GM21390 (cell line): ENCODE results near the gene COMMD3.
"Not testable (repeated sequence)": the region's sequence is repeated elsewhere in the genome, so short reads cannot be mapped to it uniquely, and the experiment has no call there.

Source experiments
- ATAC-seq: cut with Tn5 transposase; IDR thresholded peaks from one replicate; pipeline ENCODE4 v1.9.1; 2021; ENCODE audit not compliant: unreplicated experiment

Gene COMMD3

DNA sequence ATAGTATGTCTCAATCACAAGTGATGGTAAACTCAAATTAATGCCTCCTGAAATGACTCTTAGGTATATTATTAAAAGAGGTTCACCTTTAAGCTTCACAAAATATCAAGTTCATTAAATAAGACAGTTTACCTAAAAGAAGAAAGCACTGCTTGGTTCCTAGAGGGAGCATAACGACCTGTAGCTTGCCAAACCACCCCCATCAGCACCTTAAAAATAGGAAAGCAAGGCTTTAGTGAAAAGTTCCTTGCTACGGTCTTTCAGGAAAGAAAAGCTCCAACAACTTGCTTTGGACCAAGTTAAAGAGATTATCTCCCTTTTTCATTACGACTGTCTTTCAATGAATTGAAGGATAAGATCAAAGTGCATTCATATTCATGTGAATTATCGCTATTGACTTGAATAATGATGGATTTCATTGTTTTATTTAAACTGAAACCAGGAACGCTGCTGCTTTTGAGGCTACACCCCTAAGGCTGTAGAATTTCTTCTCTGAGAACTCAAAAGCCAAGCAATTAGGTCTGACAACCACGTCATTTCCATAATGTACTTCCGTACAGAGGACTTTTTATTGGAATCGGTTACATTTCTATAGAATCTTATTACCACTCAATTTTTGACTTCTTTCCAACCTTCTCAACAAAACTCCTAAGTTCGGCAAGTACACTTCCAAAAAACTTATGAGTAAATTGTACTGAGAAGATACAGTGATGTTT is 22.2 kb downstream of the COMMD3 start:
- no peak for ATAC-seq

DNA sequence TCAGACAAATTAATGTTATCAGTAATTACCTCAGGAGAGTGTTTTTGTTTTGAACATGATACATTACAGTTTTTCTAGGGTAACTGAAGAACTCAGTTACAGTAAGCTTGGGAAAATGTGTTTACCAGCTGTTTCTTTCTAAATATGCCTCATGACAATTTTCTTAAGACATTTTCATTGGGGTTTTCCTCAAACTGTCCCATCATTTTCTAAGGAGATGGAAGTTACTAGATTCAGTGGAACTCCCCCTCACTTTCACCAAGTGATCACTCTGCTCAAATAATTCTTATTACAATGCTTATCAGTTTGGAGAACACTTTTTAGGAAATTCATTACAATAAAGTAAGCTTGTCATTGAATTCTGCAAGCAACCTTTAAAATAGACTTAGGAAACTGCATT is 22.7 kb downstream of the COMMD3 start:
- no peak for ATAC-seq

DNA sequence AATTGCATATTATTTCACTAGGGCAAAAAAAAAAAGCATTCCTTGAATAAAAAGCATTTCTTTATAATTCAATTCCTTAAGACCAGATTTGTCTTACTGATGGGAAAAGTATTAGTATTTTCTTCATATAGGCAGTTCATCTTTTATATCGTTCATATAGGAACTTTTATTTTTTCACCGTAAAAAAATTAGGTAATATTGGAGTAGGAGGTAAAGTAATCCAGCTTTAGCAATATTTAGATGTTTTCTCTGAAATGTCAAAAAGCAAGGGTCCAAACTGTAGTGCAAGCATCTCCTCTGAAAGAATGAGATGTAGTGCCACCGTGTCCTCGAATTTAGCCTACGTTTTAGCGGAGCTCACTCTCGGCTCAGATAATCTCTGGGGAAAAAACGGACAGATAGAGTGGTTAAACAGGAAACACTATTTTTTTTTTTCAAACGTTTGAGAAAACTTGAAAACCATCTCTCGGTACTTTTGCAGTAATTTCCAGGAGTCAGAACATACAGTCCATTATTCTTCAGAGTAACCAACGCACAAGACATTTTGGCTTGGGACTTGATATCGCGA is 23.7 kb downstream of the COMMD3 start:
- ATAC-seq = no peak

DNA sequence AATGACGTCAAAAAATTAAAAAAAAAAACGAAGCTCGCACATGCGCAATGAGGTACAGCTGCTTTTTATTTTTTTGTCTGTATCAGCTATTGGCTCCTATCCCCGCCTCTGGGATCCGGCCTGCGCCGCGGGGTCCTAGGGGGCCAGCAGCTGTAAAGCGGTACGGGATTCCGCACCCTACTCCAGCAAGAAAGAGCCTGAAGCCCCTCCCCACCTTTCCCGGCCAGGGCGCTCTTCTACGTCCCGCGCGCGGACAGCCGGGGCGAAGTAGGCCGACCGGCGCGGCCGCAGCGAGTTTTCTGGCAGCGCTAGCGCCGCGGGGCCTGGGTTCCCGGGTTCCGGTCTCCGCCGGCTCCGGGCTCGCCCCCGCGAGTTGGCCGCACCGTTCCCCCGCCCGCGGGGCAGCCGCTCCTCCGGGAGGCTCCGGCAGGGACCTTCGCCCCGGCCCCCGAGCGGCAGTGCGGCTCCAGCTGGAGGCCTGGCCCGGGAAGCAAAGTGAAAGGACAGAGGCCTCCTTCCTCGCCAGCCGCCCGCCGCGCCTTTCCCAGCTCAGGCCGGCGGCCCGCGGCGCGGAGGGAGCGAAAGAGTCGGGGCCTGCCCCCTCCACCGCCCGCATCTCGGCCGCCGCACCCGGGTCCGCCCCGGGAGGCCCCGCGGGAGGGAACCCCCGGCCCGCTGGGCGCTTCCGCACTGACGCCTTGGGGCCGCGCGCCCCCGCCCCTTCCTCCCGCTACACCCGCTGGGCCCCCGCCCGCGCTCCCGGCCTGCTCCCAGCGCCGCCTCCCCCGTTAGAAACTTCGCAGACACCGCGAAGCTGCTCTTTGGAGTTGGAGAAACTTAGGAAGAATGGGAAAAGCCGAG is 24.4 kb downstream of the COMMD3 start:
- ATAC-seq = peak; percentile 49

DNA sequence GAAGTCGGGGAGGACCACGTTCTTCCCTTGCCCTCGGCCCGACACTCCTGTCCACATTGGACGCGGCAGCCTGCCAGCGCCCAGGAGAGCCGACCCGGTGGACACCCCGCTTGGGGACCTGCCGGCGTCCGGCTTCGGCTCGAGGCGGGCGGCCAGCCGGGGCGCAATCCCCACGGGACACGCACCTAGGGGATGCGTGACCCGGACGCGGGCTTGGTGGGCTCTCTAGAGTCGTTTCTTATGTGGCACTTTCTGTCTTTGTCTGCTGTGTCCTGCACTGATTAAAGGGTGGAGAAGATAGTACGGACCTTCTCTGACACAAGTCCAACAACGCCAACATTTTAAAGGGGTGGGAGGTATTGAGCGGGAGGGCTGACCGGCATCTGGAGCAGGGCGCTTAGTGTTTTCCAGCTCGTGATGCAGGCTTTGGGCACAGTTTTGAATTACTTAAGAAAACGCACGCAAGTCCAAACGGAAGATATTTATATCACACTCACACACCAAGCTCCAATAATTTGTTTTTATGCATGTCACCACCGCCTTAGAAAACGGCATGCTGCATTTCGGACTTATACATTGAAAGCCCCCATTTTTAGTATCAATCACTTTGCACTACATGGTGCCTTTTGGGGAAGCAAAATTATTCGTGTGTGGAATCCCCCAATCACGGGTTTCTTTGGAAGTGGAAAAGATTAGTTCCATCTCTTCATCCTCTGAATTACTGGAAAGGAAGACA is 25.2 kb downstream of the COMMD3 start:
- ATAC-seq = peak; percentile 14

DNA sequence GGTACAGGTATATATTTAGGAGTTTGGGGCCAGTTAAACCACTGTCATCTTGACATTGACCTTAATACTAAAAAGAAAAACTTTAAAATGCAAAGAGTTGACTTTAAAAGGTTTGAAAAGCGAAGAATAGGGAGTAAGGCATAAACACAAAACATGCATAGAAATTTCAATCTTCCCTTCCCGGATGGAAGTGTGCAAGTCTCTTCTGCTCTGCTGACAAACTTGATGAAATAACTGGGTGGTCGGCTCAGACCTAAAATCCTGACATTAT is 25.7 kb downstream of the COMMD3 start:
- no peak for ATAC-seq

DNA sequence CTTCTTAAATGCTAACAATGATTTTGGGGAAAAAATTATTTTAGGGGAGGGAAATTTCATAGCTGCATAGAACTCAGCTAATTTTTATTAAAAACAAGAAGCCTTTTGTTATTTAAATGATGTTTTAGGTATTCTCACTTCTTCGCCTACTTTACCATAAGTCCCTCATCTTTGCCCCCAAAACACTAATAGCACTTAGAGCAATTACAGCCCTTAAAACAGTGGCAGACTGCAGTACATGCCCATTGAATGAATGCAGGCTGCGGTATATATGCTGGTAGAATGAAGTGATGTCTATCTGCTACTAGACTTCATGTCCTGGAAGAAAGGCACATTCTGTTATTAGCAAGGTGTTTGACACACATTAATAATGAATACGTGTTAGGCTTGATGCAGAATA is 26.2 kb downstream of the COMMD3 start:
- ATAC-seq = no peak

DNA sequence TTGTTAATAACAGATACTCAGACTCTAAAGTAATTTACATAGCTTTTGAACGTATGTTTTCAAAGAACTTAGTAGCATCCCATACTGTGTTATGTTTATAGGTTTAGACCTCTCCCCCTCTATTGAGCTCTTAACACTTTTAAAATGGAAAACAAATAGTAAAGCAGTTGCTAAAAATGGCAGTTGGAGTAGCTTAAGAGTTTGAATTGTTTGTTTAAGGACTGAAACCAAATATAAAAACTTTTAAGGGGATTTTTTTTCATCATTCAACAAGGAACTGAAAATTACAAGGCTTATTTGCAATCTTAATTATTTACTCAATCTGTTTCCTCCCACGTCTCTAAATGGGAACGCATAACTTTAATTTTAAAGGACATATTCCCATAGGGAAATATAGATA is 27.5 kb downstream of the COMMD3 start:
- ATAC-seq = no peak

DNA sequence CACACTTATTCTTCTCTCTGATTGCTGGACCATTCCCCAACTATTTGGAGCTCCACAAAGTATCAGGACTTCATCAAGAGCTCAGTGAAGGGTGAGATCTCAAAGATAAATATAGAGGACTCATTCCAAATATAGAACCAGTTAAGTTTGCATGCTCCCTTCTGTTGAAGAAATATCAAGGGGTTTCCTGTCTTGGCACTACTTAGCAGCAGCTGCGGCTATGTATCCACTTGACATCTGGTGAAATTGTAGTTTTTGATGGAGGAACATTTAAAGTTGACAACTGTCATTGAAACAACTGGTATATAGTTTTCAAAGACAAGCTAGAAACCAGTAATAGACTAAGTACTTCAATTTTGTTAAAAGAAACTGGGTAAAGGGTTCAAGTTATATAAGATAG is 28.1 kb downstream of the COMMD3 start:
- ATAC-seq = no peak

DNA sequence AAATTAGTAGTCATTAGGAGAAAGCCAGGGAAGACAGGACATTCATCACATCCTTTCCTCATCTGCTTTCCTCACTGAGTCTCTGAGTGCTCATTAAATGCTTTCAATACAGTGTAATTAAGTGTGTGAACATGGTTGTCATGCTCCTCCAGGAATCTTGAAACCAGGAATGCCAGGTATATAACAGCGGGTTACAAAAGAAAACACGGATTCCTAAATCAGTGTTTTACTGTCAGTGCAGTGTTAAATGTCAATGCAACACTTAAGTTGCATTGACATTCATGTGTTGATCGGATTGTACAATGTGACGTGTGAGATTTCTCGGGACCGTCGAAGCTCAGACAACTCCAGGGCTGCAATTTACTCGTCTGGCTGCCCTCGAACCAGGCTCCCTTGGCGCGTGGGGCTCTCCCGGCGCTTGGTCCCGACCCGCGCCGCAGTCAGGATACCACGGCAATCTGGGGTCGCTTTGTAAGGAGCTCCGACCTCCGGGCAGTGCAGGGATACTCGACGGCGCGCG is 28.7 kb downstream of the COMMD3 start:
- no peak for ATAC-seq

DNA sequence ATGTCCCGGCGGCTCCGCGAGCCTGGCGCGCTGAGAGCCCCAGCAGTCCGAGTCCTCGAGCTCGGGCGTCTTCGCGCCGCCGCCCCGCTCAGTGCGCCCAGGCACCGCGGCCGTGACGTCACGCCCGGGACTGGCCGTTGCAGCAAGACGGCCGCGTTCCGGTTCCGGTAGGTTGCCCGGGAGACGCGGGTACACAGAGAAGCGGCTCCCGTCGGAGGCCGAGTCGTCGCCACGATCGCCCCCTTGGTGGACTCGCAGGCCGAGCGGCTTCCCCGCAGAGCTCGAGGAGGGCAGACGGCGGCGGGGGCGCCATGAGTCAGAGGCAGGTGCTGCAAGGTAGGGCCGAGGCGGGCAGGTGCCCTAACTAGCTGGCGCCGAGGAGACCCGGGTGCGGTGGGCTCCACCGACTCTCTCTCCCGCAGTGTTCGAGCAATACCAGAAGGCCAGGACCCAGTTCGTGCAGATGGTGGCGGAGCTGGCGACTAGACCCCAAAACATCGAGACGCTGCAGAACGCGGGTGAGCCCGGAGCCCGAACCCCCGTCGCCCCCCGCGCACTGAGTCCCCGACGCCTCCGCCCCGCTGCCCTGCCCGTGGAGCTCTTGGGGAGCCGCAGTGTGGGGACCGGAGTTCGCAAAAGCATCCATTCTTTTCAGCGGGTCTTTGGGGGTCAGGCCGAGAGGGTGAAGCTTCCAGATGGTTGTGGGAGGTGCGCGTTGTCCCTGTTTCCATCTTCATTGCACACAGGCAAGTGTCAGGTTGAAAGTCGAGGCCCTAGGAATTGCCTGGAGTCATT is 29.3 kb downstream of the COMMD3 start, which contains the start of gene SPAG6:
SPAG6 (plus strand) TSS at position 196 of the 795 bp plus-strand sequence; CDS start at position 312, 116 bp downstream.
- no peak for ATAC-seq

DNA sequence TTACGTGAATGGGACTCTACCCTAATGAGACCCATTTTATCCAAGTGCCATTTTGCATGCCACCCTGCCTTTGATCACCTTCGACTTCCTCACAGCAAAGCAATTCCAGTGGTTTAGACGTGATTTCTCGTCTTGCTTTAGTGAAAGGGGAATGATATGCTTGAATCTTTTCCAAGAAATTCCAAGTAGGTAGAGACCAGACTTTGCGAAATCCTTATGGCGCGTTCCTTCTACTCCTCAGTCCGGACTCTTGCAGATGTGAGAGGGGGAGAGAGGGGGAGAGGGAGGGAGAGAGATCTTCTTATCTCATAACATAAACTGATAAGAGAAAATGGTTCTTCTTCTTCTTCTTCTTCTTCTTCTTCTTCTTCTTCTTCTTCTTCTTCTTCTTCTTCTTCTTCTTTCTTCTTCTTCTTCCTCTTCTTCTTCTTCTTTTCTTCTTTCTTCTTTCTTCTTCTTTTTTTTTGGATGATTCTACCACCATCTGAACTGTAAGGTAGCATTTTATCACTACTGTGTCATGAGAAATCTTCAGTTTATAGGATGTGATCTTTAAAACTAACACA is 30.0 kb downstream of the COMMD3 start:
- no peak for ATAC-seq

DNA sequence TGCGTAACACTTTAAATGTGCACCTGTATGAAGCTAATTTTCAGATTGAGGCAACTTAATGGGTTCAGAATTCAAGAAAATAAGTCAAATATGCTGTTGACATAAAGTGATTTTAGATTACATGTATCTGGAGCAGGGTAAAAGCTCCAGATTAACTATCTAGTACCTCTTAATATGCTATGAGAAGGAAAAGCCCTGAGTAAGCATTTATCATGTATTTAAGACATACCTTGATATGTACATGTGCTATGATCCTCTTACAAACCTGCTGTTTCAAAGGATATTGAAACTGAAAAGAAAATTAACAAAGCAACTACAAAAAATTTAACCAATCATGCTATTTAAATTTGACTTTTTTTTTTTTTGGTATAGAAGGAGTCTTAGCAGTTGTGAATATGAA is 33.6 kb downstream of the COMMD3 start:
- ATAC-seq = no peak

DNA sequence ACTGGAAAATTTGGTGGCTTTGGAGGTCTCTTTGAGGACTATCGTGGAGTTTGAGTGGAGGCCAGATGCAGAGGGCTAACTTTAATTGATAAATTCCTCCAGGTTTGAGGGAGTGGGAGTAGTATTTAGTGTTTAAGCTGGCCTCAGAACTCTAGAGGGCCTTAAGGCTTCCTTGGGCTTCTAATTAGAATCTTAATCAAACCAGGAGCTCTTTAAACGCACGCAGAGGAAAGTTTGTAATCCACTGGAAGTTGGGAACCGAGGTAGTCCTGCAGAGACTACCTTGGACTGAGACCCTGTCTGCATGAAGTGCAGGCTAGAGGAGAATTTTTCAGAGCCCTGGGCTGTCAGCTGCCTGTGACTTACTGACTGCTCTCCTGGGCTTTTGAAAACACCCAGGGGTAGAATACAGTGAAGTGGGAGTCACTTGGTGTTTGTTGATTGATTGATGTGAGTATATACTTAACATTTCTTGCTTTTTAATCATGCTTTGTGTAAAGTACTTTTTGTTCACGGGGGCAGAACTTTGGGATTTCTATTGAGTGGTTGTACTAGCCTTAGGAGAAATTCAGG is 35.0 kb downstream of the COMMD3 start:
- ATAC-seq = no peak

DNA sequence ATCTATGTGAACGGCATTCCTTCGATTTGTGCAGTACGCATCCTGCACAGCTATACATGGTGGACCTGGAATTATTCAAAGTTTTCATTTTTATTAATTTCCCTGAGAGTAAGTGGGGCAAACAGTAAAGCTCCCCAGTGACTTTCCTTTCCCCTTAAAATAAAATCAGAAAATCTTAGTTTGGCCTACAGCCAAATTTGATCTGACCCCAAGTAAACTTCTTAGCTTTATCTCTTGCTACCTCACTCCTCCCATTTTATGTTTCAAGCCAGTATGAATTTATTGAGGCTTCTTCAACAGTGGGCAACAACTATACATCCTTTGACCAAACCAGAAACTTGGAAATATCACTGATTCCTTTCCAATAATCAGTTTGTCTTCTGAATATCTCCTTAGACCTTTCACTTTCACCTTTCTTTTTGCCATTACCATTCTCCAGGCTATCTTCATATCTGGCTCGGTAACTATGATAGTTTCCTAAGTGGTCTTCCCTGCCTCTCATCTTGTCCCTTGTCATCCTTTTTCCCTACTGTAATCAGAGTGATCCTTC is 40.2 kb downstream of the COMMD3 start:
- ATAC-seq = no peak

DNA sequence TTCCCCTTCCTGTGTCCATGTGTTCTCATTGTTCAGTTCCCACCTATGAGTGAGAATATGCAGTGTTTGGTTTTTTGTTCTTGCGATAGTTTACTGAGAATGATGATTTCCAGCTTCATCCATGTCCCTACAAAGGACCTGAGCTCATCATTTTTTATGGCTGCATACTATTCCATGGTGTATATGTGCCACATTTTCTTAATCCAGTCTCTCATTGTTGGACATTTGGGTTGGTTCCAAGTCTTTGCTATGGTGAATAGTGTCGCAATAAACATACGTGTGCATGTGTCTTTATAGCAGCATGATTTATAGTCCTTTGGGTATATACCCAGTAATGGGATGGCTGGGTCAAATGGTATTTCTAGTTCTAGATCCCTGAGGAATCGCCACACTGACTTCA is 41.6 kb downstream of the COMMD3 start:
- ATAC-seq = not testable (repeated sequence)

DNA sequence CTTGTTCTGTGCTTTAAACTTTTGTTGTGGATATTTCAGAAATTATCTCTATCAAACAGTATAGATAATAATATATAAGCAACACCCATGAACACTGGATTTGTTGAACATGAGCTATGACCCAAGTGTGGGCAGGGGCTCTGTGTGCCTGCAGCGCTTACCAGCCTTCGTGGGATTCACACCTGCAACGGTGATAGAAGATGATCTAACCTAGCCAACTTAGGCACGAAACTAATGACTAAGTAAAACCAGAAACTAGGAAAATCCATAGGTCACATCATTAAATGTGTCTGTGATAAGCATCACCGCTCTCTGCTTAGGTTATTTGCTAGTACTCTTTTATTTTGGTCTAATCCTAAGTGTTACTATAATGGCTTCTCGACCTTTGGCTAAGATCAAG is 47.1 kb downstream of the COMMD3 start:
- ATAC-seq = no peak

DNA sequence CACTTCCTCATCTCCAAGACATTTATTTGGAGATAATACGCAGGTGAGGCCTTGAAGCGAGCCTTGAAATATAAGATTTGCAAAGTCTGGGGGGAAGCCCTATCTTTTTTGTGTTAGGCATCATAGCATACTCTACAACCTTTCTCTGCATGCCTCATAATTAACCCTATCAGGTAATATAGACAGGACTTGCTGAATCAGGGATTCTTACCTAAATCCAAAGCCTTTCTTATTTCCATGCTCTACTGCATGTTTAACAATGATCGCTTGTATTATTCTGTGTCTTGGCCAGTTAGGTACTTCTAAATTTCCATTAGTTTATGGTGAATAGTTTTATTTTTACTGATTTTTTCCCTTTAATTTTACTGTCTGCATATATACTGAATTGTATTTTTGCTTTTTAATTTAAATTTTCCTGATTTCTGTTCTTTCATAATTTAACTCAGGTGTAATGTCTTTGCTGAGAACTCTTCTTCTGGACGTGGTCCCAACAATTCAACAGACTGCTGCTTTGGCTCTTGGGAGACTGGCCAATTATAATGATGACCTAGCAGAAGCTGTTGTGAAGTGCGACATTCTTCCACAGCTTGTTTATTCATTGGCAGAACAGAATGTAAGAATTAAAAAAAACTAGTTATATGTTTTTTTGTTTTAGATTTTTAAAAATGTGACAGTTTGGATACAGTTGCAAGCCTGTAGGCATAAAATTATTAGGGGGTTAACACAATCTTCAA is 48.4 kb downstream of the COMMD3 start:
- ATAC-seq = no peak

DNA sequence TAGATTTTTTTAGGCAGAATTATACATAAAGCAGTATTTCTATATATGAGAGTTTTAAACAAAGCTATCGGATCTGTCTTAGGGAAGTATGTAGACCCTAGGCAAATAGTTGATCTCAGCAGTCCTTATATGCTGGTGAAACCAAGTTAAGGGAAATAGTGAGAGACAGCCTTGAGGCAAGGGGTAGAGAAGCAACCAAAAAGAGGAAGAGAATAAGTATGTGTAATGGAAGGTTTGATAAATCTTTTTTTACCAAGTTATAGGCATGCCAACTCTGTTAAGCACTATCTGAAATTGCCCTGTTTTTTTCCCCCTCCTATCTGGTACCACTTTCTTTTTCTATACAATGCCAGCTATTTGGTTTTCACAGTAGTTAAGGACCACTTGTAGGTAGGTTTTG is 49.0 kb downstream of the COMMD3 start:
- ATAC-seq = no peak
